GM13976 (cell line): ENCODE data around the gene PNRC2.

ENCODE experiments used
- DNase-seq: peaks from one replicate; pipeline ENCODE4 v3.0.0; 2012; ENCODE audit warnings: low spot score
- CTCF ChIP-seq: IDR thresholded peaks from 2 replicates; pipeline ENCODE4 v1.5.1; 2012; ENCODE audit warnings: borderline replicate concordance, mild to moderate bottlenecking; ENCODE audit not compliant: insufficient read depth; ENCODE audit errors: extremely low read depth, missing control alignments, control extremely low read depth
- in situ Hi-C: fragments of 300-500 bp; cut with MboI; formaldehyde crosslinking; loops from one replicate; pipeline ENCODE4 v1.12.0; 2022; ENCODE audit warnings: low sequenced_read_pairs, mixed read lengths, inconsistent platforms; ENCODE audit not compliant: unreplicated experiment

Gene PNRC2

GRCh38 chr1:23964235-23964668 is 4.6 kb downstream of the PNRC2 start:
- in situ Hi-C loops, result no loop called here
- DNase-seq, result no peak
- TF ChIP-seq CTCF, result no peak

GRCh38 chr1:23964790-23965740 is 5.4 kb downstream of the PNRC2 start:
- TF ChIP-seq CTCF, result no peak
- DNase-seq, result no peak
- in situ Hi-C loops, result no loop called here

- in situ Hi-C loops, result no loop called here
- no peak for TF ChIP-seq CTCF
- DNase-seq, result no peak
Measured at GRCh38 chr1:23966973-23967493, 7.4 kb downstream of the PNRC2 start.

GRCh38 chr1:23967871-23968270 is 8.2 kb downstream of the PNRC2 start:
- no peak for DNase-seq
- in situ Hi-C loops, result no loop called here
- TF ChIP-seq CTCF, result no peak

GRCh38 chr1:23977187-23977853 is 17.7 kb downstream of the PNRC2 start:
- TF ChIP-seq CTCF, result no peak
- in situ Hi-C loops, result no loop called here
- DNase-seq, result no peak

GRCh38 chr1:23977854-23978191 is 18.2 kb downstream of the PNRC2 start:
- no peak for DNase-seq
- in situ Hi-C loops, result no loop called here
- no peak for TF ChIP-seq CTCF
